PC-3 (cell line): ENCODE measurements around the gene ADRA2A.

Source experiments
- CTCF ChIP-seq: fragments of 300-600 bp; sonication (generic); conservative IDR thresholded peaks from 2 replicates; pipeline ENCODE4 v1.5.1; 2017; ENCODE audit warnings: antibody characterized with exemption, low read depth, mild to moderate bottlenecking, low read length
- EZH2 ChIP-seq: fragments of 300-600 bp; sonication (generic); IDR thresholded peaks from one replicate; pipeline ENCODE4 v1.6.1; 2017; ENCODE audit warnings: antibody characterized with exemption, mild to moderate bottlenecking, low read length; ENCODE audit not compliant: unreplicated experiment

GRCh38 chr10:111113238-111113960 lies 36.6 kb downstream of the ADRA2A start:
- no peak for TF ChIP-seq CTCF
- no peak for TF ChIP-seq EZH2
